GM23338 (cell line): Measurements from ENCODE around the gene AQP4. TPM values are rescaled to one million over a fixed set of nuclear protein-coding genes. Genes with fewer than 3 reads are reported as not detected.
A peak's percentile ranks its signal among the peaks of the same experiment; 100 is the strongest.

Experiments used
- ATAC-seq: fragments of 200-7000 bp; cut with Tn5 transposase; 3 replicates; pipeline ENCODE4 v1.9.1; 2020
- DNase-seq: peaks from one replicate; pipeline ENCODE4 v3.0.0-alpha.2; 2015; ENCODE audit warnings: low spot score
- H2AFZ ChIP-seq: fragments of 200-600 bp; sonication (generic); 2 replicates; pipeline ENCODE4 v1.8.0; 2016; ENCODE audit warnings: antibody characterized with exemption, mild to moderate bottlenecking, moderate library complexity
- H3F3A ChIP-seq: fragments of 200-600 bp; sonication (generic); replicated peaks from 2 replicates; pipeline ENCODE4 v1.8.0; 2017; ENCODE audit warnings: antibody characterized with exemption, mixed run types, low read depth
- H3K27ac ChIP-seq: fragments of 200-600 bp; sonication (generic); 2 replicates; pipeline ENCODE4 v1.6.1; 2016; ENCODE audit warnings: low read depth
- H3K27me3 ChIP-seq: fragments of 200-600 bp; sonication (generic); 2 replicates; pipeline ENCODE4 v1.8.0; 2016; ENCODE audit warnings: mild to moderate bottlenecking, mixed run types, moderate library complexity; ENCODE audit not compliant: insufficient read depth
- H3K36me3 ChIP-seq: fragments of 200-600 bp; sonication (generic); 2 replicates; pipeline ENCODE4 v1.8.0; 2016; ENCODE audit warnings: mild to moderate bottlenecking; ENCODE audit not compliant: insufficient read depth
- H3K4me1 ChIP-seq: fragments of 200-600 bp; sonication (generic); 2 replicates; pipeline ENCODE4 v1.8.0; 2016; ENCODE audit warnings: mild to moderate bottlenecking, moderate library complexity; ENCODE audit not compliant: insufficient read depth
- H3K4me2 ChIP-seq: fragments of 200-600 bp; sonication (generic); 2 replicates; pipeline ENCODE4 v1.7.1; 2017; ENCODE audit warnings: mixed run types
- H3K4me3 ChIP-seq: fragments of 200-600 bp; sonication (generic); 2 replicates; pipeline ENCODE4 v1.6.1; 2016; ENCODE audit warnings: mixed run types
- H3K79me2 ChIP-seq: fragments of 200-600 bp; sonication (generic); replicated peaks from 2 replicates; pipeline ENCODE4 v1.8.0; 2017; ENCODE audit warnings: mild to moderate bottlenecking; ENCODE audit not compliant: insufficient read depth
- H3K9me2 ChIP-seq: fragments of 200-600 bp; sonication (generic); 2 replicates; pipeline ENCODE4 v1.8.0; 2017; ENCODE audit not compliant: insufficient read depth
- H4K20me1 ChIP-seq: fragments of 200-600 bp; sonication (generic); replicated peaks from 2 replicates; pipeline ENCODE4 v1.8.0; 2017; ENCODE audit warnings: mild to moderate bottlenecking; ENCODE audit not compliant: insufficient read depth
- H3K27ac Mint-ChIP-seq: 2 replicates; pipeline ENCODE4 v1.8.0; 2020; ENCODE audit warnings: inconsistent platforms, mild to moderate bottlenecking, moderate library complexity, mixed read lengths
- H3K27me3 Mint-ChIP-seq: 3 replicates; pipeline ENCODE4 v1.8.0; 2022; ENCODE audit warnings: low read depth, mild to moderate bottlenecking, moderate library complexity, mixed read lengths, inconsistent platforms; ENCODE audit not compliant: insufficient read depth, poor library complexity
- H3K36me3 Mint-ChIP-seq: 3 replicates; pipeline ENCODE4 v1.8.0; 2021; ENCODE audit warnings: low read depth, mild to moderate bottlenecking, inconsistent platforms, moderate library complexity, mixed read lengths
- H3K4me1 Mint-ChIP-seq: 3 replicates; pipeline ENCODE4 v1.8.0; 2020; ENCODE audit warnings: mild to moderate bottlenecking, inconsistent platforms, mixed read lengths
- H3K4me3 Mint-ChIP-seq: 3 replicates; pipeline ENCODE4 v1.8.0; 2021; ENCODE audit warnings: moderate library complexity, mild to moderate bottlenecking, inconsistent platforms, mixed read lengths
- H3K9me3 Mint-ChIP-seq: 3 replicates; pipeline ENCODE4 v1.8.0; 2020; ENCODE audit warnings: moderate library complexity, mild to moderate bottlenecking, inconsistent platforms, mixed read lengths
- CREB1 ChIP-seq: fragments of 250-450 bp; sonication (Bioruptor Pico); IDR thresholded peaks from 2 replicates; pipeline ENCODE4 v1.5.0; 2020; ENCODE audit warnings: low read depth, mild to moderate bottlenecking, moderate library complexity
- EZH2 ChIP-seq: fragments of 200-600 bp; sonication (generic); IDR thresholded peaks from one replicate; pipeline ENCODE4 v1.8.0; 2017; ENCODE audit warnings: antibody characterized with exemption, mild to moderate bottlenecking, low read depth; ENCODE audit not compliant: unreplicated experiment
- EZH2phosphoT487 ChIP-seq: fragments of 200-600 bp; sonication (generic); IDR thresholded peaks from one replicate; pipeline ENCODE4 v1.8.1; 2018; ENCODE audit warnings: antibody characterized with exemption; ENCODE audit not compliant: unreplicated experiment
- JUNB ChIP-seq: IDR thresholded peaks from one replicate; pipeline ENCODE4 v1.6.1; 2016; ENCODE audit warnings: antibody characterized with exemption; ENCODE audit not compliant: unreplicated experiment
- NANOG ChIP-seq: IDR thresholded peaks from 2 replicates; pipeline ENCODE4 v1.6.1; 2016; ENCODE audit warnings: antibody characterized with exemption, borderline replicate concordance
- POLR2AphosphoS5 ChIP-seq: IDR thresholded peaks from 2 replicates; pipeline ENCODE4 v1.6.1; 2016; ENCODE audit warnings: antibody characterized with exemption, low read depth
- STAT1 ChIP-seq: IDR thresholded peaks from one replicate; pipeline ENCODE4 v1.6.1; 2016; ENCODE audit warnings: antibody characterized with exemption; ENCODE audit not compliant: unreplicated experiment
- ZNF114 ChIP-seq: fragments of 250-450 bp; sonication (Bioruptor Pico); IDR thresholded peaks from 2 replicates; pipeline ENCODE4 v1.5.0; 2020; ENCODE audit warnings: mild to moderate bottlenecking, moderate library complexity
- ZNF331 ChIP-seq: fragments of 250-450 bp; sonication (Bioruptor Pico); IDR thresholded peaks from 2 replicates; pipeline ENCODE4 v1.5.0; 2020; ENCODE audit warnings: low read depth, mild to moderate bottlenecking, moderate library complexity
- long read RNA-seq: library from polyadenylated mRNA; unstranded; transcript quantifications from one replicate; pipeline ENCODE4 v2.0.0, GENCODE V29; 2020; ENCODE audit not compliant: unreplicated experiment
- polyA plus RNA-seq: library from polyadenylated mRNA; unstranded; fragments of >200 nt; fragmentation: Nextera tagmentation; extraction: Ambion mirVana; gene quantifications from 2 replicates; pipeline ENCODE4 v1.2.1, GENCODE V29; 2016
- total RNA-seq: library from RNA; depleted of rRNA; stranded (reverse); fragments of >200 nt; shearing (Covaris generic); gene quantifications from 2 replicates; pipeline ENCODE4 v1.2.3, GENCODE V29; 2014; rRNA removed
- TF ChIP-seq, protein P1 (sequence below): fragments of 250-450 bp; sonication (Bioruptor Pico); IDR thresholded peaks from 2 replicates; pipeline ENCODE4 v1.5.0; 2020; ENCODE audit warnings: mild to moderate bottlenecking, moderate library complexity
- TF ChIP-seq, protein P2 (sequence below), 2 experiments: fragments of 200-600 bp in 1 of 2; sonication (generic) in 1 of 2; conservative IDR thresholded peaks; 2 replicates each; pipeline versions ENCODE4 v1.5.1 to v1.6.1; 2016 to 2017; ENCODE audit warnings: antibody characterized with exemption in 2 of 2, low read depth in 2 of 2, mild to moderate bottlenecking in 2 of 2, moderate library complexity in 1 of 2
- TF ChIP-seq, protein P3 (sequence below): IDR thresholded peaks from 2 replicates; pipeline ENCODE4 v1.6.1; 2016; ENCODE audit warnings: antibody characterized with exemption
- TF ChIP-seq, protein P4 (sequence below): IDR thresholded peaks from one replicate; pipeline ENCODE4 v1.6.1; 2018; ENCODE audit warnings: antibody characterized with exemption; ENCODE audit not compliant: unreplicated experiment

The AQP4 gene, protein sequence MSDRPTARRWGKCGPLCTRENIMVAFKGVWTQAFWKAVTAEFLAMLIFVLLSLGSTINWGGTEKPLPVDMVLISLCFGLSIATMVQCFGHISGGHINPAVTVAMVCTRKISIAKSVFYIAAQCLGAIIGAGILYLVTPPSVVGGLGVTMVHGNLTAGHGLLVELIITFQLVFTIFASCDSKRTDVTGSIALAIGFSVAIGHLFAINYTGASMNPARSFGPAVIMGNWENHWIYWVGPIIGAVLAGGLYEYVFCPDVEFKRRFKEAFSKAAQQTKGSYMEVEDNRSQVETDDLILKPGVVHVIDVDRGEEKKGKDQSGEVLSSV
- 2.8 and 3.8 TPM in 2 replicates for total RNA-seq
- polyA plus RNA-seq, result 0.30 and 1.1 TPM in 2 replicates
- long read RNA-seq, partial matches to known transcripts, result 0 of 2 reads
- long read RNA-seq, other reads (novel, unspliced or antisense), result 2 of 2 reads

DNA sequence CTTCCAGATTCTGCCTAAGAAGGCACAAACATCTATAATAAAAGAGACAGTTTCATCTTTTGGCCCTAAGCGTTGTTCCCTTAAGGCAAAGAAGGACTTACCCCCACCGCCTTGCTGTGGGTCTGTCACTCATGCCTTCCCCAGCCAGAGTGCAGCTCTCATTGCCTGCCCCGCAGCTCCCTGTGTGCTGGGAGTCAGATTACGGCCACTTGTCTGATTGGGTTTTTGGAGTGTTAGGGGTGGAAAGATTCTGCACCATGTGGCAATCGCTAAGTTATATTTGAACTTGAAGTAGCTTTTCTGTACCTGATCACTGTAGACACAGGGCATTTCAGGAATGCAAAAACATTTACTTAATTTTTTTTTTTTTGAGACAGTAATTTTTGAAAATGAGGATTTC lies at the start of gene AQP4:
Gene AQP4 (minus strand): TSS at position 151 of the 400 bp plus-strand sequence. CDS start 18 bp downstream, at position 133.
- Histone ChIP-seq H3K4me3 (peak within 1 kb of the TSS; percentile 61; the same call in 1 of the 2 replicates), H3K27me3 (peaks cover 12% of the 10 kb centered on the region; the same call in 1 of the 2 replicates), H3K4me2 (peak within 1 kb of the TSS; percentile 86), H3F3A (no peaks in the 10 kb centered on the region; the same call in 1 of the 2 replicates), H3K27ac (no peak within 1 kb of the TSS), H4K20me1 (no peaks in the 10 kb centered on the region), H2AFZ (peak within 1 kb of the TSS; percentile 73; the same call in 1 of the 2 replicates), H3K4me1 (peaks cover 30% of the 10 kb centered on the region), H3K36me3 (no peaks in the 10 kb centered on the region), H3K9me2 (no peaks in the 10 kb centered on the region; the same call in none of the 2 replicates), H3K79me2 (no peaks in the 10 kb centered on the region)
- ATAC-seq (peak; percentile 42), DNase-seq (peak; percentile 47)
- Mint-ChIP-seq H3K36me3 (no peaks in the 10 kb centered on the region), H3K27me3 (peaks cover 5% of the 10 kb centered on the region), H3K27ac (no peak within 1 kb of the TSS), H3K9me3 (no peaks in the 10 kb centered on the region), H3K4me1 (peaks cover 40% of the 10 kb centered on the region), H3K4me3 (peak within 1 kb of the TSS; percentile 26; the same call in 1 of the 3 replicates)
- no peak for TF ChIP-seq NANOG
- no peak for TF ChIP-seq POLR2AphosphoS5
- TF ChIP-seq, protein P1, sequence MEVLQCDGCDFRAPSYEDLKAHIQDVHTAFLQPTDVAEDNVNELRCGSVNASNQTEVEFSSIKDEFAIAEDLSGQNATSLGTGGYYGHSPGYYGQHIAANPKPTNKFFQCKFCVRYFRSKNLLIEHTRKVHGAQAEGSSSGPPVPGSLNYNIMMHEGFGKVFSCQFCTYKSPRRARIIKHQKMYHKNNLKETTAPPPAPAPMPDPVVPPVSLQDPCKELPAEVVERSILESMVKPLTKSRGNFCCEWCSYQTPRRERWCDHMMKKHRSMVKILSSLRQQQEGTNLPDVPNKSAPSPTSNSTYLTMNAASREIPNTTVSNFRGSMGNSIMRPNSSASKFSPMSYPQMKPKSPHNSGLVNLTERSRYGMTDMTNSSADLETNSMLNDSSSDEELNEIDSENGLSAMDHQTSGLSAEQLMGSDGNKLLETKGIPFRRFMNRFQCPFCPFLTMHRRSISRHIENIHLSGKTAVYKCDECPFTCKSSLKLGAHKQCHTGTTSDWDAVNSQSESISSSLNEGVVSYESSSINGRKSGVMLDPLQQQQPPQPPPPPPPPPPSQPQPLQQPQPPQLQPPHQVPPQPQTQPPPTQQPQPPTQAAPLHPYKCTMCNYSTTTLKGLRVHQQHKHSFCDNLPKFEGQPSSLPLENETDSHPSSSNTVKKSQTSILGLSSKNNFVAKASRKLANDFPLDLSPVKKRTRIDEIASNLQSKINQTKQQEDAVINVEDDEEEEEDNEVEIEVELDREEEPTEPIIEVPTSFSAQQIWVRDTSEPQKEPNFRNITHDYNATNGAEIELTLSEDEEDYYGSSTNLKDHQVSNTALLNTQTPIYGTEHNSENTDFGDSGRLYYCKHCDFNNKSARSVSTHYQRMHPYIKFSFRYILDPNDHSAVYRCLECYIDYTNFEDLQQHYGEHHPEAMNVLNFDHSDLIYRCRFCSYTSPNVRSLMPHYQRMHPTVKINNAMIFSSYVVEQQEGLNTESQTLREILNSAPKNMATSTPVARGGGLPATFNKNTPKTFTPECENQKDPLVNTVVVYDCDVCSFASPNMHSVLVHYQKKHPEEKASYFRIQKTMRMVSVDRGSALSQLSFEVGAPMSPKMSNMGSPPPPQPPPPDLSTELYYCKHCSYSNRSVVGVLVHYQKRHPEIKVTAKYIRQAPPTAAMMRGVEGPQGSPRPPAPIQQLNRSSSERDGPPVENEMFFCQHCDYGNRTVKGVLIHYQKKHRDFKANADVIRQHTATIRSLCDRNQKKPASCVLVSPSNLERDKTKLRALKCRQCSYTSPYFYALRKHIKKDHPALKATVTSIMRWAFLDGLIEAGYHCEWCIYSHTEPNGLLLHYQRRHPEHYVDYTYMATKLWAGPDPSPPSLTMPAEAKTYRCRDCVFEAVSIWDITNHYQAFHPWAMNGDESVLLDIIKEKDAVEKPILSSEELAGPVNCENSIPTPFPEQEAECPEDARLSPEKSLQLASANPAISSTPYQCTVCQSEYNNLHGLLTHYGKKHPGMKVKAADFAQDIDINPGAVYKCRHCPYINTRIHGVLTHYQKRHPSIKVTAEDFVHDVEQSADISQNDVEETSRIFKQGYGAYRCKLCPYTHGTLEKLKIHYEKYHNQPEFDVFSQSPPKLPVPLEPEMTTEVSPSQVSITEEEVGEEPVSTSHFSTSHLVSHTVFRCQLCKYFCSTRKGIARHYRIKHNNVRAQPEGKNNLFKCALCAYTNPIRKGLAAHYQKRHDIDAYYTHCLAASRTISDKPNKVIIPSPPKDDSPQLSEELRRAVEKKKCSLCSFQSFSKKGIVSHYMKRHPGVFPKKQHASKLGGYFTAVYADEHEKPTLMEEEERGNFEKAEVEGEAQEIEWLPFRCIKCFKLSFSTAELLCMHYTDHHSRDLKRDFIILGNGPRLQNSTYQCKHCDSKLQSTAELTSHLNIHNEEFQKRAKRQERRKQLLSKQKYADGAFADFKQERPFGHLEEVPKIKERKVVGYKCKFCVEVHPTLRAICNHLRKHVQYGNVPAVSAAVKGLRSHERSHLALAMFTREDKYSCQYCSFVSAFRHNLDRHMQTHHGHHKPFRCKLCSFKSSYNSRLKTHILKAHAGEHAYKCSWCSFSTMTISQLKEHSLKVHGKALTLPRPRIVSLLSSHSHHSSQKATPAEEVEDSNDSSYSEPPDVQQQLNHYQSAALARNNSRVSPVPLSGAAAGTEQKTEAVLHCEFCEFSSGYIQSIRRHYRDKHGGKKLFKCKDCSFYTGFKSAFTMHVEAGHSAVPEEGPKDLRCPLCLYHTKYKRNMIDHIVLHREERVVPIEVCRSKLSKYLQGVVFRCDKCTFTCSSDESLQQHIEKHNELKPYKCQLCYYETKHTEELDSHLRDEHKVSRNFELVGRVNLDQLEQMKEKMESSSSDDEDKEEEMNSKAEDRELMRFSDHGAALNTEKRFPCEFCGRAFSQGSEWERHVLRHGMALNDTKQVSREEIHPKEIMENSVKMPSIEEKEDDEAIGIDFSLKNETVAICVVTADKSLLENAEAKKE, result no peak
- TF ChIP-seq EZH2, result no peak
- no peak for TF ChIP-seq STAT1
- TF ChIP-seq, protein P2, sequence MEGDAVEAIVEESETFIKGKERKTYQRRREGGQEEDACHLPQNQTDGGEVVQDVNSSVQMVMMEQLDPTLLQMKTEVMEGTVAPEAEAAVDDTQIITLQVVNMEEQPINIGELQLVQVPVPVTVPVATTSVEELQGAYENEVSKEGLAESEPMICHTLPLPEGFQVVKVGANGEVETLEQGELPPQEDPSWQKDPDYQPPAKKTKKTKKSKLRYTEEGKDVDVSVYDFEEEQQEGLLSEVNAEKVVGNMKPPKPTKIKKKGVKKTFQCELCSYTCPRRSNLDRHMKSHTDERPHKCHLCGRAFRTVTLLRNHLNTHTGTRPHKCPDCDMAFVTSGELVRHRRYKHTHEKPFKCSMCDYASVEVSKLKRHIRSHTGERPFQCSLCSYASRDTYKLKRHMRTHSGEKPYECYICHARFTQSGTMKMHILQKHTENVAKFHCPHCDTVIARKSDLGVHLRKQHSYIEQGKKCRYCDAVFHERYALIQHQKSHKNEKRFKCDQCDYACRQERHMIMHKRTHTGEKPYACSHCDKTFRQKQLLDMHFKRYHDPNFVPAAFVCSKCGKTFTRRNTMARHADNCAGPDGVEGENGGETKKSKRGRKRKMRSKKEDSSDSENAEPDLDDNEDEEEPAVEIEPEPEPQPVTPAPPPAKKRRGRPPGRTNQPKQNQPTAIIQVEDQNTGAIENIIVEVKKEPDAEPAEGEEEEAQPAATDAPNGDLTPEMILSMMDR (conservative IDR thresholded peaks at IDR 0.05; ENCODE audit: low read depth in 2 of 2), result no peak
- TF ChIP-seq ZNF114, result no peak
- no peak for TF ChIP-seq CREB1 (CRISPR knock-in tag)
- TF ChIP-seq JUNB, result no peak
- no peak for TF ChIP-seq ZNF331 (CRISPR knock-in tag)
- TF ChIP-seq, protein P3, sequence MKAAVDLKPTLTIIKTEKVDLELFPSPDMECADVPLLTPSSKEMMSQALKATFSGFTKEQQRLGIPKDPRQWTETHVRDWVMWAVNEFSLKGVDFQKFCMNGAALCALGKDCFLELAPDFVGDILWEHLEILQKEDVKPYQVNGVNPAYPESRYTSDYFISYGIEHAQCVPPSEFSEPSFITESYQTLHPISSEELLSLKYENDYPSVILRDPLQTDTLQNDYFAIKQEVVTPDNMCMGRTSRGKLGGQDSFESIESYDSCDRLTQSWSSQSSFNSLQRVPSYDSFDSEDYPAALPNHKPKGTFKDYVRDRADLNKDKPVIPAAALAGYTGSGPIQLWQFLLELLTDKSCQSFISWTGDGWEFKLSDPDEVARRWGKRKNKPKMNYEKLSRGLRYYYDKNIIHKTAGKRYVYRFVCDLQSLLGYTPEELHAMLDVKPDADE, result no peak
- no peak for TF ChIP-seq EZH2phosphoT487
- TF ChIP-seq, protein P4, sequence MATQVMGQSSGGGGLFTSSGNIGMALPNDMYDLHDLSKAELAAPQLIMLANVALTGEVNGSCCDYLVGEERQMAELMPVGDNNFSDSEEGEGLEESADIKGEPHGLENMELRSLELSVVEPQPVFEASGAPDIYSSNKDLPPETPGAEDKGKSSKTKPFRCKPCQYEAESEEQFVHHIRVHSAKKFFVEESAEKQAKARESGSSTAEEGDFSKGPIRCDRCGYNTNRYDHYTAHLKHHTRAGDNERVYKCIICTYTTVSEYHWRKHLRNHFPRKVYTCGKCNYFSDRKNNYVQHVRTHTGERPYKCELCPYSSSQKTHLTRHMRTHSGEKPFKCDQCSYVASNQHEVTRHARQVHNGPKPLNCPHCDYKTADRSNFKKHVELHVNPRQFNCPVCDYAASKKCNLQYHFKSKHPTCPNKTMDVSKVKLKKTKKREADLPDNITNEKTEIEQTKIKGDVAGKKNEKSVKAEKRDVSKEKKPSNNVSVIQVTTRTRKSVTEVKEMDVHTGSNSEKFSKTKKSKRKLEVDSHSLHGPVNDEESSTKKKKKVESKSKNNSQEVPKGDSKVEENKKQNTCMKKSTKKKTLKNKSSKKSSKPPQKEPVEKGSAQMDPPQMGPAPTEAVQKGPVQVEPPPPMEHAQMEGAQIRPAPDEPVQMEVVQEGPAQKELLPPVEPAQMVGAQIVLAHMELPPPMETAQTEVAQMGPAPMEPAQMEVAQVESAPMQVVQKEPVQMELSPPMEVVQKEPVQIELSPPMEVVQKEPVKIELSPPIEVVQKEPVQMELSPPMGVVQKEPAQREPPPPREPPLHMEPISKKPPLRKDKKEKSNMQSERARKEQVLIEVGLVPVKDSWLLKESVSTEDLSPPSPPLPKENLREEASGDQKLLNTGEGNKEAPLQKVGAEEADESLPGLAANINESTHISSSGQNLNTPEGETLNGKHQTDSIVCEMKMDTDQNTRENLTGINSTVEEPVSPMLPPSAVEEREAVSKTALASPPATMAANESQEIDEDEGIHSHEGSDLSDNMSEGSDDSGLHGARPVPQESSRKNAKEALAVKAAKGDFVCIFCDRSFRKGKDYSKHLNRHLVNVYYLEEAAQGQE, result no peak
